ENCODE results near the gene RALBP1. TPM values are rescaled to one million over a fixed set of nuclear protein-coding genes. Genes with fewer than 3 reads are reported as not detected.

Gene RALBP1
- total RNA-seq, 1 donor from 2014 or later, result 50.3 TPM

GRCh38 chr18:9571546-9571945 lies 96.2 kb downstream of the RALBP1 start:
- intact Hi-C loops (cut with micrococcal nuclease), result no loop called here
- ATAC-seq (no peak), DNase-seq (no peak)

DNA sequence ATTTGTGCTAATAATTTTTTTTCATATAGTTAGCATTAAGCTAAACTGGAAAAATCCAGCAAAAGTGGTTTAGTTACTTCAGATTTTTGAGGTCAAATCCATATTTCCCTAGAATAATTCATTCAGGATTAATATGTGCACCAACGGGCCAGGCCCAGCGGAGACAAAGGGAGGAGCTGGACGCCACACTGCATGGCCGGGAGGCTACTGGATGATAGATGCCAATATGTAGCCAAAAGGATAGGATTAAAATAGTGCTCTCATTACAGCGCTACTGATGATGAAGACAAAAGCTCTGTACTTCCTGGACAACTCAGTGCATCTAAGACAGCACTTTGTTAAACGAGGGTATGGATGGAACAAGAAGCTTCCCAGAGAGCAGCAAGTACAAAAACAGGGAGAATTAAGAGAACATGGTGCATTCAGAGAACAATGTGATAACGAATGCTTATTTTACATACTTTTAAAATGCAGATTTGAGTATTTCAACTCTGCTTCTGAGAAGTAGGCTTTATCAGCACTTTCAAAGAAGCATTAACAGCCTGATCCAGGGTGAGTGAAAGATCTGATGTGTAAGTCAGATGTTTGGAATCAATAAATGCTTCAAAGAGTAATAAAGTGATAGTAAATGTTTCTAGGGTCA lies 99.3 kb downstream of the RALBP1 start:
- ATAC-seq, result peak; percentile 50
- no peak for DNase-seq
- intact Hi-C loops (cut with micrococcal nuclease), result no loop called here

DNA sequence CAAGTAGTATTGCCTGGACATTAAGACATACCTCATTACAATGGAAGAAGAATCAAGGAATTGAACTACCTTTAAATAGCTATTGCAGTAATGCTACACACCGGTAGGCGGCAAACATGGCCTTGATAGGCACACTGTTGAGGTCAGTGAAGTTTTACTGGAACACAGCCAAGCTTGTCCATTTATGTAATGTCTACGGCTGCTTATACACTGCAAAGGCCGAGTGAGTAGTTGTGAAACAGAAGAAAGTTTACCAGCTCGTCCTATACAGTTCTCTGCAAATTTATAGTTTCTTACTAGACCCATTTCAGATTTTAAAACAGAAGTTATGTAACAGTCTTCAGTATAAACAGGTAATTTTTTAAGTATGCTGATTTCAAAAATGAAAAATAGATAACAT lies 100.2 kb downstream of the RALBP1 start:
- peak; percentile 98 for ATAC-seq
- intact Hi-C loops (cut with micrococcal nuclease), result no loop called here
- peak; percentile 52 for DNase-seq

DNA sequence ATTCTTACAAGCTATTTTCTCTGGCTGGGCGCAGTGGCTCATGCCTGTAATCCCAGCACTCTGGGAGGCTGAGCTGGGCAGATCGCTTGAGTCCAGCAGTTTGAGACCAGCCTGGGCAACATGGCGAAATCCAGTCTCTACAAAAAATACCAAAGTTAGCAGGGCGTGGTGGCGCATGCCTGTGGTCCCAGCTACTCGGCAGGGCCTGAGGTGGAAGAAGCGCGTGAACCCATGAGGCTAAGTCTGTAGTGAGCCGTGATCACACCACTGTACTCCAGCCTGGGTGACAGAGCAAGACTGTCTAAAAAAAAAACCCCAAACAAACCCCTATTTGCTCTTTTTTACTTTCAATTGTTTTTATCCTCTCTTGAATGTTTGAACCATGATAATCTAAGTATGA lies 102.0 kb downstream of the RALBP1 start:
- DNase-seq, result no peak
- intact Hi-C loops (cut with micrococcal nuclease), result no loop called here
- ATAC-seq, result no peak

DNA sequence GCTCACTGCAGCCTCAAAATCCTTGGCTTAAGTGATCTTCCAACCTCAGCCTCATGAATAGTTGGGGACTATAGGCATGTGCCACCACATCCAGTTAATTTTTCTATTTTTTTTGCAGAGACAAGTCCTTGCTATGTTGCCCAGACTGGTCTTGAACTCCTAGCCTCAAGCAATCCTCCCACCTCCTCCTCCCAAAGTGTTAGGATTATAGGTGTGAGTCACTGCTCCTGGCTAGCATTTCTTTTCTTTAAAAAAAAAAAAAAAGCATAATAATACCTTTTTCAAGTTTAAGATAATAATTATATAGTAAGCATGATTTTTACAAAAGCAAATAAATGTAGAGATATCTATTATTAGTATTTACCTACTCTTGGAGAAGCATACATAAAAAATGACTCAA lies 103.0 kb downstream of the RALBP1 start:
- intact Hi-C loops (cut with micrococcal nuclease), result no loop called here
- no peak for DNase-seq
- ATAC-seq, result no peak

DNA sequence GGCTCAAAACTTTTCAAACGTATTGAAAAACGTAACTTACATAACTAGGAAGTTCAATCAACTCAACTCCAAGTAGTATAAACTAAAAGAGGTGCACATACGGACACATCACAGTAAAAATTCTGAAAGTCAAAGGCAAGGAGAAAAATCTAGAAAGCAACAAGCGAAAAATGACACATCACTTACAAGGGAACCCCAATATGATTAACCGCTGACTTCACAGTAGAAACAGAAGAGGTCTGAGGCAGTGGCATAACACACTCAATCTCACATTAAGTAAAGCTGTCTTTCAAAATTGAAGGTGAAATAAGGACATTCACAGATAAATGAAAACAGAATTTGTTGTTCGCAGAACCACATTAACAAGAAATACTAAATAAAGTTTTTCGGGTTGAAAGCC lies 106.4 kb downstream of the RALBP1 start:
- intact Hi-C loops (cut with micrococcal nuclease), result no loop called here
- DNase-seq, result no peak
- no peak for ATAC-seq

DNA sequence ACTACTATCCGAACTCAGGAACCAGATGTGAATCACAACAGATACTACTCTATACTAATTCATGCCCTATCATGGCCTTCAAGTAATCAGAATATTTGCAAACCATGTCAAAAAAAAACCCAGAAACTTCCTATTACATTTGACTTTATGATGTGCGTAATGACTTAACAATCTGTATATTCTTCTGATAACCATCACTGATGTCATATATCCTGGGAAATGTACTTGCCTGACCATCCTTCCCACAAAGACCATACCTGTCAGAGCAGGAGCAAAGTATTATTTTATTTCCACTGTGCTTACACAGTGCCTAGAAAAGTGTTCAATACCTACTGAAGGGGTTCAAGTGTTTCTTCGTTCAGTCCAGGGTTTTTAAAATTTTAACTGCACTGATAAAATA lies 111.5 kb downstream of the RALBP1 start:
- intact Hi-C loops (cut with micrococcal nuclease), result no loop called here
- no peak for ATAC-seq
- no peak for DNase-seq

Other genes with a start within 250 kb of the RALBP1 start
- gene TWSG1, start 140.7 kb upstream of the RALBP1 start, total RNA-seq, result 10.0 TPM
- gene PPP4R1, start 139.0 kb downstream of the RALBP1 start, total RNA-seq, result 59.2 TPM
- gene RAB31, start 232.8 kb downstream of the RALBP1 start, total RNA-seq, result 7.6 TPM